HG03064 (cell line): ENCODE data around the gene COL18A1.

Source experiments
- ATAC-seq: cut with Tn5 transposase; IDR thresholded peaks from one replicate; pipeline ENCODE4 v1.9.1; 2021; ENCODE audit warnings: low read depth; ENCODE audit not compliant: unreplicated experiment

The COL18A1 gene

GRCh38 chr21:45487891-45488600, 83.1 kb downstream of the COL18A1 start:
- ATAC-seq: no peak

DNA sequence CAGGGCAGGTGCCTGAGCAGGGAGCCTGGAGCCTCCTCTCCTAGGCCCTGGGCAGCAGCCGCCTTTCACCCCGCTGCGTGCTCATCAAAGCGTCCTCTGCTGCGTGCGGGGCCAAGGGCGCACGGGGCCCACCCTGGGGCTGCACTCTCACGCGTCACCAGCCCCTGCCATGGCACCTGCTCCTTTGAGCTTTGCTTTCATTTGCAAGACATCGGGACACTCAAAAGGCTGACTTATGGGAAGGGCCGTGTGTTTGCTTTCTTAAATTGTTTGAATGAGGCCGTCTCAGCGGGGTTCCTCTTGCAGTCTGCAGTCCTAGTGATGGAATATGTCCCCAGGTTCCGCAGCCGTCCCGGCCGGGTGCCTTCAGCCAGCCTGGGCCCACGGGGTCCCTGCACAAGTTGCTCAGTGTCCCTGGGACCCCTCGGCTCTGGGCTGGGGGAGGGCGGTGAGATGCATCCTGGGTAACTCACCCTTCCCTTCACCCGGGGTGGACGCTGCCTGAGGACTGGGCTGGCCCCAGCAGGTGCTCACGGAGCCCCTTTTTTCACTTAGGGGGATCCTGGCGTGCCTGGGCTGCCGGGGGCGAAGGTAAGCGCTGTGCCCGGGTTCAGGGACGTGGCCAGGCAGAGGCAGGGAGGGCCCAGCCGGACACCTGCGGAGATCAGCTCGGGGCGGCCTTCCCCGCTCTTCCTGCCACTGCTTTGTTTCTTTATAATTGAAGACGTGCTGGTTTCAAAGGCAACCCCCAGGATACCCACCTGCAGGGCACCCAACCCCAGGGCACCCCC, 84.2 kb downstream of the COL18A1 start:
- no peak for ATAC-seq

DNA sequence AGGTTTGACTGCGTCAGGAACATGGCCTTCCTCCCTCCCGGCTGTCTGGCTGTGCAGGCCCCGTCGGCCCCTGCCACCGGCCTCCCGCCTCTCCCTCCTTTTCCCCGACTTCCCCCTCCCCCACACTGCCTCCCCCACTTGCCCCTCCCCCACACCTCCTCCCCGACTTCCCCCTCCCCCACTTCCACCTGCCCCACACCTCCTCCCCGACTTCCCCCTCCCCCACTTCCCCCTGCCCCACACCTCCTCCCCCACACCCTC, 84.7 kb downstream of the COL18A1 start:
- no peak for ATAC-seq

DNA sequence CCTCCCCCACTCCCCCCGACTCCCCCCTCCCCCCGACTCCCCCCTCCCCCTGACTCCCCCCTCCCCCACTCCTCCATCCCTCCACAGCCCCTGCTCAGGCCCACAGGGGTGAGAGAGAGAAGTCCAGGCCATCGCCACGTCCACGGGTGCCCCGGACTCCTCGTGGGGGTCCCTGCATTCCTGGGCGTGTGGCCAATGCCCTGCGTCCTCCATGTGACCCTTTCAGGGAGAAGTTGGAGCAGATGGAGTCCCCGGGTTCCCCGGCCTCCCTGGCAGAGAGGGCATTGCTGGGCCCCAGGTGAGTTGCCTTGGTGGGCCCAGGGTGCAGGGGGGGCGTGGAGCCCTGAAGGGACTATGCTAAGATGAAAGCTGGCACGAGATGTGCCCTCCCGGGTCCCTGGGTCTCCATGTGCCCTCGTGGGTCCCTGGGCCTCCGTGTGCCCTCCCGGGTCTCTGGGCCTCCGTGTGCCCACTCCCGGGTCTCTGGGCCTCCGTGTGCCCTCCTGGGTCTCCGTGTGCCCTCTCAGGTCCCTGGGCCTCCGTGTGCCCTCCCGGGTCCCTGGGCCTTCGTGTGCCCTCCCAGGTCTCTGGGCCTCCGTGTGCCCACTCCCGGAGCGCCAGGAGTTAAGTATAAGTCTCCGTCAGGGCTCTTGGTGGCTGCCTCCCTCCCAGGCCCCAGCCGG, 85.2 kb downstream of the COL18A1 start:
- no peak for ATAC-seq

DNA sequence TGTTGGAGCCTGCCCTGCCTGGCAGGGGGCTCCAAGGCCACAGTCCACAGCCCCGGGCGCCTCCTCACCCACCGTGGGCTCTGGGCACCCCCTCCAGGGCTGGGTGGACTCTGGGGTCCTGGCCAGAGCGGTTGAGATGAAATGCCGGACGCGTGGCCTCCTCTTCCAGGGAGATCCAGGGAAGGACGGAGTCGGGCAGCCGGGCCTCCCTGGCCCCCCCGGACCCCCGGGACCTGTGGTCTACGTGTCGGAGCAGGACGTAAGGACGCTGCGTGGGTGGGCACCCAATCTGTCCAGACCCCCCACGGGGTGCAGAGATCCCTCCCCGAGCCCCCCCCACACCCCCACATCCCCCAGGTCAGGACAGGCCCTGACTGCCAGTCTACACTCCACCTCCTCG, 86.1 kb downstream of the COL18A1 start:
- ATAC-seq: no peak

DNA sequence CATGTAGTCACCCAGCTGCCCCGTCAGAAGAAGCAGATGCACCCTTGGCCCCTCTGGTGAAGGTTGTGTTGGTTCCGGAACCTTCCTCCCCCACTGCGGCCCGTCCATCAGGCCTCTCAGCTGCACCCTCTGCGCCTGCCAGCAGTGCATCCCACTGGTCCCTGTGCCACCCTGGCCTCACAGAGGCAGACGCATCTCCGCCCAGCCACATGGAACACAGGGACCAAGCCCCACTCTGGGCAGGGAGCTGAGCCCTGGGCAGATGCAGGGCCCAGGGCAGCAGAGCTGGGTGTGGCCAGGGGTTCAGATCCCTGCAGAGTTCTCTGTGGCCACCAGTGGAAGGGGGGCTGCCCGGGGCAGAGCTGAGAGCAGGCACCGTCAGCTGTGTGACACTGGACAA, 86.7 kb downstream of the COL18A1 start:
- no peak for ATAC-seq

- ATAC-seq: no peak
Observed at GRCh38 chr21:45492765-45493164, 87.8 kb downstream of the COL18A1 start.

GRCh38 chr21:45493401-45494001, 88.5 kb downstream of the COL18A1 start:
- ATAC-seq: no peak

DNA sequence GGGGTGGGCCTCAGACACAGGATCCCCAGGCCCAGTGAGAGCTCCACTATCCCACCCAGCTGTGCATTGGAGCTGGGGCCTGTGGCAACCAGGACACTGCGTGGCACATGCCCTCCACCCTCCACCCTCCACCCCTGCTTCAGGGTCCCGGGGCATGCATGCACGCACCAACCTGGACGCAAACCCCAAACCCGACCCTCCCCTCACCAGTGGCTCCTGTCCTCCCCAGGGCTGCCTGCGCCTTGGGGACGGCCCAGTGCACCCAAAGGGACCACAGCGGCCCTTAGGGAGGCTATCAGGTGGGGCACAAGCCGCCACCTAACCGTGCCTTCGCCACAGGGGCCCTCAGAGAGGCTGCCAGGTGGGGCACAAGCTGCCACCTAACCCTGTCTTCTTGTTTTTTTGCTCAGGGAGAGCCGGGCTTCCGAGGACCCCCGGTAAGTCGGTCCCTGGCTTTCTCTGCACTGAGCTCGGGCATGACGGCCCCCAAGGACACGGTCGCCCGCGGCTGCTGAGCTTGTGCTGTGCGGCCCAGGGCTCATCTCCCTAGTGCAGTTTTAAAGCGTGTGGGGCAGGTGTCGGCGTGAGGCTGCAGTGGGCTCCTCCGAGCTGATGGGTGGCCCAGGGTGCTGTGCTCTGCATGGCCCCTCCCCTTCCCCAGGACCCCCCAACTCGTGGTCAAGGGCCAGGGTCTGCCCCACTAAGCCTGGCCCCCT, 89.3 kb downstream of the COL18A1 start:
- ATAC-seq: no peak

- no peak for ATAC-seq
Observed at GRCh38 chr21:45494851-45495680, 90.1 kb downstream of the COL18A1 start.

DNA sequence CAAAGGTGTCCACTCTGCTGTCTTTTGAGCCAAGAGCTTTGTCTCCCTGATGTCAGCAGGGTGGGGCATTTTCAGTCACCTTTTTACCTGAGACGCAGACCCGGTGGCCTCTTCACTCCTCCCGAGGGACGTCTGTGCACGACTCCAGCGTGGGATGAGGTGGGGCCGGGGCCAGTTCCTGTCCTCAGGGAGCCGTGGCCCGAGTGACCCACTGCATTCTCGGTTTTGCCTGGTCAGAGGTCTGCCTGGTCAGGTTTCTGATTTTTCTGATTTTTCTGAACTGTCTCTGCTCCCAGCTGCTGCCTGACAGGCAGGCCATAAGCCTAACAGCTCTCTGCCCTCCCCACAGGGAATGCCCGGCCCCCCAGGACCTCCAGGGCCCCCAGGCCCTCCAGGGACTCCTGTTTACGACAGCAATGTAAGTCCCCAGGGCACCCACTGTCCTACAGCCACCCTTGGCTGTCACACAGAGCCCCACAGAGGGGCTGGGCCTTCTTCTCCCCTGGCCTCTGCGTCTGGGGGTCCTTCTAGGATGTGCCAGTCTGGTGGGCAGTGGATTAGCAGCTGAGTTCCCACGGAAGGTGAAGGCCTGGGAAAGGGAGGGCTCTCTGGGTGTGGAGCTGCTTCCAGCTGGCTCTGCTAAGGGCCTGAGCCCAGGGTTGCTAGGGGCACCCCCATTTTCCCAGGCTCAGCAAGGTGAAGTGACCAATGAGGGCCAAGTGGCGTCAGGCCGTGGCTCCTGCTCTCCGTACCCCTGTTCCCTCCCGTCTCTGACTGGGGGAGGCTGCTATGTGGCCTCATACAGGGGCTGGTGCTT, 91.4 kb downstream of the COL18A1 start:
- ATAC-seq: no peak

GRCh38 chr21:45496968-45497845, 92.2 kb downstream of the COL18A1 start:
- no peak for ATAC-seq

DNA sequence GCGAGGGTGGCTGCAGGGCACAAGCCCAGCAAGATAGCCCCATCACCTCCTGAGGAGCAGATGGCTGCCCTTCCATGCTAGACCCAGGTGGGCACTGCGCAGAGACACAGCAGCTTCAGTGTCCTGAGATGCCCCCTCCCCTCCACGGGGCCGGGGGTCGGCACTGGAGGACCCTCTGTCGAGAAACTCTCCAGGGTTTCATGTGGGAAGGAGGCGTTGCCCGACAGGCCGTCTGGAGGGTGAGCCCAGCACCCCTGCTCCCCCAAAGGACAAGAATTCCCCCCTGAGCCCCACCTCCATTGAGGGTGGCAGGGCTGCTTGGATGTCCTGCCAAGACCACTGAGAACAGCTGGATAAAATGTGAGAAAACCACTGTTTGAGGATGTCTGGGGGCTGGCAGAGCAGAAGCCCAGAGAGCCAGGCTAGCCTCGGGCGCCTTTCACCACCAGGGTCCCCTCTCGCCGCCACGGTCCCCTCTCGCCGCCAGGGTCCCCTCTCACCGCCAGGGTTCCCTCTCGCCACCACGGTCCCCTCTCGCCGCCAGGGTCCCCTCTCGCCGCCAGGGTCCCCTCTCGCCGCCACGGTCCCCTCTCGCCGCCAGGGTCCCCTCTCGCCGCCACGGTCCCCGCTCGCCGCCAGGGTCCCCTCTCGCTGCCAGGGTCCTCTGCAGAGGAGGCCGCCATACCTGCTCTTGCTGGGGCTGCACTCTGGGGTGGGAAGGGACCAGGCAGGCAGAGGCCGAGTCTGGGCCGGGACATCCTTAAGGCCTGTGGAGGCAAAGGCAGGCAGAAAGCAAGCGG, 93.1 kb downstream of the COL18A1 start:
- ATAC-seq: no peak

- ATAC-seq: no peak
Observed at GRCh38 chr21:45498646-45499000, 93.7 kb downstream of the COL18A1 start.

DNA sequence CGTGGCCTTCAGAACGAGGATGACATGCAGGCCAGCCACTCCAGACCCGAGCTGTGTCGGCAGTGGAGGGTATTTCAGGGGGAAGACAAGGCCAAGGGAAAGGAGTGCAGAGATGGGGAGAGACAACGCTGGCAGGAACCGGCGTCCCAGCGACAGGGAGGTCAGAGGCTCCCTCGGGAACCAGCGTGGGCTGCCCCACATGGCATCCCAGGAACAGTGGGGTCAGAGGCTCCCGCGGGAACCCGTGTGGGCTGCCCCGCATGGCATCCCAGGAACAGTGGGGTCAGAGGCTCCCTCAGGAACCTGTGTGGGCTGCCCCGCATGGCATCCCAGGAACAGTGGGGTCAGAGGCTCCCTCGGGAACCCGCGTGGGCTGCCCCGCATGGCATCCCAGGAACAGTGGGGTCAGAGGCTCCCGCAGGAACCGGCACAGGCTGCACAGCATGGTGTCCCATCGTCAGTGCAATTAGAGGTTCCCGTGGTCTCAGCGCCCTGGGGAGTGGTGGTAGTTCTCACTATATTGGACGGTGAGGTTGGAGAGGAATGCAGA, 94.3 kb downstream of the COL18A1 start:
- ATAC-seq: no peak

GRCh38 chr21:45499970-45500577, 95.1 kb downstream of the COL18A1 start:
- ATAC-seq: no peak
